Measurements from ENCODE around the gene PRR20G.

- TF ChIP-seq CTCF (IDR thresholded peaks at IDR 0.05; ENCODE audit: insufficient read depth, low read depth, low read length) (no peak), EZH2 (IDR thresholded peaks at IDR 0.05; ENCODE audit: insufficient read depth, low read length) (no peak)
These were observed 35.7 kb upstream of the PRR20G start for GRCh38 chr3:127323581-127323980.

Measured in astrocyte (in vitro differentiated cells and primary cell).